Fibroblast of skin of right quadriceps (primary cell): ENCODE measurements around the gene QTRT2.

Experiments
- DNase-seq: peaks from one replicate; pipeline ENCODE4 v3.0.0-alpha.2; 2013

The QTRT2 gene

GRCh38 chr3:114056130-114057010 is at the start of gene QTRT2, which contains the start of gene CCDC191:
TSS of gene QTRT2 (plus strand) at chr3:114056737. CDS start at chr3:114065258, 8,521 bp downstream.
TSS of gene CCDC191 (minus strand) at chr3:114056526. CDS start at chr3:114056466, 60 bp downstream.
- DNase-seq = peak; percentile 99

GRCh38 chr3:114011059-114011797 is 45.3 kb upstream of the QTRT2 start:
- DNase-seq = no peak

- no peak for DNase-seq
Observed at GRCh38 chr3:114014211-114014610, 42.3 kb upstream of the QTRT2 start.

GRCh38 chr3:114019486-114019885 is 37.1 kb upstream of the QTRT2 start:
- DNase-seq = no peak

GRCh38 chr3:114020907-114021306 is 35.6 kb upstream of the QTRT2 start:
- no peak for DNase-seq

GRCh38 chr3:114022145-114022802 is 34.3 kb upstream of the QTRT2 start:
- DNase-seq = peak; percentile 12

- no peak for DNase-seq
Observed at GRCh38 chr3:114025451-114025850, 31.1 kb upstream of the QTRT2 start.

- no peak for DNase-seq
Observed at GRCh38 chr3:114026331-114026730, 30.2 kb upstream of the QTRT2 start.

GRCh38 chr3:114033721-114034120 is 22.8 kb upstream of the QTRT2 start:
- DNase-seq = no peak

- DNase-seq = no peak
Observed at GRCh38 chr3:114034211-114034610, 22.3 kb upstream of the QTRT2 start.

GRCh38 chr3:114034787-114035545 is 21.6 kb upstream of the QTRT2 start:
- peak; percentile 43 for DNase-seq

- no peak for DNase-seq
Observed at GRCh38 chr3:114035896-114036295, 20.6 kb upstream of the QTRT2 start.

GRCh38 chr3:114043205-114043604 is 13.3 kb upstream of the QTRT2 start:
- DNase-seq = no peak

GRCh38 chr3:114052216-114052615 is 4.3 kb upstream of the QTRT2 start:
- no peak for DNase-seq

- DNase-seq = no peak
Observed at GRCh38 chr3:114057011-114057347, 442 bp downstream of the QTRT2 start.

- DNase-seq = no peak
Observed at GRCh38 chr3:114058646-114059045, 2.1 kb downstream of the QTRT2 start.

- DNase-seq = no peak
Observed at GRCh38 chr3:114060906-114061655, 4.5 kb downstream of the QTRT2 start.

GRCh38 chr3:114067804-114068203 is 11.3 kb downstream of the QTRT2 start:
- no peak for DNase-seq

- DNase-seq = no peak
Observed at GRCh38 chr3:114068336-114068735, 11.8 kb downstream of the QTRT2 start.

- no peak for DNase-seq
Observed at GRCh38 chr3:114071786-114072185, 15.2 kb downstream of the QTRT2 start.

GRCh38 chr3:114076711-114077110 is 20.2 kb downstream of the QTRT2 start:
- DNase-seq = no peak

GRCh38 chr3:114078126-114078525 is 21.6 kb downstream of the QTRT2 start:
- DNase-seq = peak; percentile 13
